Endothelial cell of umbilical vein (primary cell): ENCODE measurements around the gene SSB. TPM values are rescaled to one million over a fixed set of nuclear protein-coding genes. Genes with fewer than 3 reads are reported as not detected.

ENCODE experiments used
- BruUV-seq: library from RNA; stranded (reverse); fragments of 400-500 nt; replicated peaks from 2 replicates; lab custom pipeline; 2021; lab: Mats Ljungman, UMichigan
- CTCF ChIA-PET: fragments of 300-600, 350-600 bp; sonication (Branson Sonifier 250); formaldehyde crosslinking; loops from one replicate; lab custom pipeline; 2021; ENCODE audit warnings: antibody characterized with exemption, inconsistent platforms; lab: Charles Lee
- POLR2A ChIA-PET: fragments of 300-600, 350-600 bp; sonication (Branson Sonifier 250); formaldehyde crosslinking; loops from one replicate; lab custom pipeline; 2021; ENCODE audit warnings: antibody characterized with exemption, inconsistent platforms; lab: Charles Lee
- DNase-seq: peaks from one replicate; pipeline ENCODE4 v3.0.0-alpha.2; 2011; ENCODE audit warnings: low read depth, low spot score
- FAIRE-seq: peaks from 2 replicates; lab custom pipeline; 2011; peaks lifted over from hg19 to GRCh38; lab: Jason Lieb, UNC
- H2AFZ ChIP-seq: 2 replicates; pipeline ENCODE4 v1.6.0; 2012; ENCODE audit warnings: low read depth, low read length, control low read depth, inconsistent platforms
- H3K27ac ChIP-seq: 2 replicates; pipeline ENCODE4 v1.5.1; 2011; ENCODE audit warnings: low read depth, mild to moderate bottlenecking, control low read depth, low read length, moderate library complexity; ENCODE audit not compliant: insufficient read depth
- H3K27me3 ChIP-seq, 2 experiments: 2 replicates each; pipeline versions ENCODE4 v1.6.0 to v1.6.1; 2011; ENCODE audit warnings: low read length in 2 of 2, mixed read lengths in 1 of 2; ENCODE audit not compliant: control insufficient read depth in 2 of 2, insufficient read depth in 2 of 2
- H3K36me3 ChIP-seq, 2 experiments: 2 replicates in 1 of 2; 3 replicates in 1 of 2; pipeline ENCODE4 v1.5.1; 2011; ENCODE audit warnings: low read length in 2 of 2, mild to moderate bottlenecking in 1 of 2, moderate library complexity in 1 of 2; ENCODE audit not compliant: control insufficient read depth in 2 of 2, insufficient read depth in 2 of 2; ENCODE audit errors: extremely low read depth in 1 of 2
- H3K4me1 ChIP-seq: 3 replicates; pipeline ENCODE4 v1.5.1; 2011; ENCODE audit warnings: mild to moderate bottlenecking, low read length; ENCODE audit not compliant: control insufficient read depth, insufficient read depth; ENCODE audit errors: extremely low read depth
- H3K4me2 ChIP-seq: 2 replicates; pipeline ENCODE4 v1.6.1; 2011; ENCODE audit warnings: low read length, control low read depth, mixed read lengths; ENCODE audit not compliant: insufficient read depth
- H3K4me3 ChIP-seq, 3 experiments: fragments of 200-600 bp in 1 of 3; sonication (generic), shearing (Covaris generic) in 1 of 3; replicated peaks in 1 of 3; 2 replicates each; pipeline ENCODE4 v1.5.1; 2011 to 2016; ENCODE audit warnings: control low read depth in 3 of 3, low read length in 3 of 3, mild to moderate bottlenecking in 2 of 3, inconsistent platforms in 1 of 3, low read depth in 1 of 3, moderate library complexity in 1 of 3; ENCODE audit not compliant: insufficient read depth in 1 of 3
- H3K79me2 ChIP-seq: 2 replicates; pipeline ENCODE4 v1.6.0; 2012; ENCODE audit warnings: low read length, inconsistent platforms; ENCODE audit not compliant: control insufficient read depth, insufficient read depth
- H3K9ac ChIP-seq: replicated peaks from 2 replicates; pipeline ENCODE3; 2011; ENCODE audit warnings: low read length, control low read depth; ENCODE audit not compliant: insufficient read depth; ENCODE audit errors: extremely low read depth
- H3K9me1 ChIP-seq: replicated peaks from 3 replicates; pipeline ENCODE4 v1.6.0; 2011; ENCODE audit warnings: mild to moderate bottlenecking, low read length; ENCODE audit not compliant: control insufficient read depth, insufficient read depth; ENCODE audit errors: extremely low read depth
- H3K9me3 ChIP-seq: replicated peaks from 2 replicates; pipeline ENCODE4 v1.5.1; 2012; ENCODE audit warnings: low read length, inconsistent platforms; ENCODE audit not compliant: control insufficient read depth, insufficient read depth
- H4K20me1 ChIP-seq: replicated peaks from 2 replicates; pipeline ENCODE3; 2011; ENCODE audit warnings: mild to moderate bottlenecking, low read length; ENCODE audit not compliant: control insufficient read depth, insufficient read depth; ENCODE audit errors: extremely low read depth
- FOS ChIP-seq: IDR thresholded peaks from 2 replicates; pipeline ENCODE4 v1.6.1; 2011; ENCODE audit warnings: mild to moderate bottlenecking, low read length, moderate library complexity, borderline replicate concordance; ENCODE audit not compliant: insufficient read depth
- GATA2 ChIP-seq: IDR thresholded peaks from 2 replicates; pipeline ENCODE4 v1.7.0; 2011; ENCODE audit warnings: low read depth, mild to moderate bottlenecking, moderate library complexity, mixed read lengths, low read length; ENCODE audit not compliant: insufficient read length, insufficient read depth
- JUN ChIP-seq: IDR thresholded peaks from 2 replicates; pipeline ENCODE4 v1.6.1; 2011; ENCODE audit warnings: borderline replicate concordance, low read depth; ENCODE audit not compliant: insufficient read length, insufficient read depth
- MYC ChIP-seq: IDR thresholded peaks from one replicate; pipeline ENCODE4 v1.6.1; 2011; ENCODE audit warnings: mild to moderate bottlenecking, low read depth, low read length
- POLR2A ChIP-seq: IDR thresholded peaks from 2 replicates; pipeline ENCODE4 v1.6.1; 2012; ENCODE audit warnings: low read depth, mild to moderate bottlenecking, control low read depth, low read length
- POLR2AphosphoS5 ChIP-seq: IDR thresholded peaks from 2 replicates; pipeline ENCODE4 v1.6.1; 2012; ENCODE audit warnings: low read depth, mild to moderate bottlenecking, control low read depth, low read length, moderate library complexity; ENCODE audit not compliant: insufficient read depth
- dilution Hi-C: fragments of 300-500 bp; cut with MboI; formaldehyde crosslinking; loops from one replicate; pipeline ENCODE4 v1.15.0; 2019; ENCODE audit warnings: low sequenced_read_pairs; ENCODE audit not compliant: extremely low pct_ligation_motif_present
- intact Hi-C: fragments of 100-400 bp; cut with micrococcal nuclease; formaldehyde crosslinking; loops from one replicate; pipeline ENCODE4 v1.10.0; 2022
- polyA plus RNA-seq, 4 experiments: library from polyadenylated mRNA; depleted of rRNA in 3 of 4; stranded (reverse) in 3 of 4; unstranded in 1 of 4; fragments of >200 nt; gene quantifications; 2 replicates each; pipeline versions ENCODE4 v1.2.1 to v1.2.3, GENCODE V29; 2011 to 2012; ENCODE audit warnings: missing spikeins in 1 of 4
- total RNA-seq: library from RNA; stranded (reverse); gene quantifications from 2 replicates; pipeline ENCODE4 v1.2.3, GENCODE V29; 2021
- TF ChIP-seq, protein P1 (sequence below), 2 donors: IDR thresholded peaks; 1 replicate in 1 of 2; 2 replicates in 1 of 2; pipeline ENCODE4 v1.5.1; 2011; ENCODE audit warnings: low read length in 2 of 2, mild to moderate bottlenecking in 2 of 2, moderate library complexity in 2 of 2, control low read depth in 1 of 2, inconsistent platforms in 1 of 2, low read depth in 1 of 2; ENCODE audit not compliant: insufficient read depth in 1 of 2; ENCODE audit errors: extremely low read depth in 1 of 2

Gene SSB
- total and polyA plus RNA-seq, 2 donors (not counting 3 experiments of a cell fraction or from before 2014, with no cell fraction given), result 36.1 to 125 TPM

- ChIA-PET POLR2A (no interaction called here), CTCF (interaction anchor here (1.0 to 1.5 kb wide), 3 partner anchors 12 to 351 kb away, joined by 3 to 7 read pairs (median 4); partner anchors contain the start of gene METTL5)
- Histone ChIP-seq H3K4me3 (no peak overlapping the region), H3K9ac (no peak overlapping the region), H3K4me1 (peaks cover 8% of the 10 kb centered on the region), H3K36me3 (peaks cover 3 to 27% of the 10 kb centered on the region in 2 experiments), H4K20me1 (no peaks in the 10 kb centered on the region), H3K27me3 (no peaks in the 10 kb centered on the region), H3K27ac (no peak overlapping the region), H3K4me2 (no peak overlapping the region), H2AFZ (no peak overlapping the region), H3K79me2 (peaks cover 54% of the 10 kb centered on the region), H3K9me3 (no peaks in the 10 kb centered on the region), H3K9me1 (no peaks in the 10 kb centered on the region)
- intact Hi-C loops (no loop called here), dilution Hi-C loops (no loop called here)
- TF ChIP-seq, protein P1, sequence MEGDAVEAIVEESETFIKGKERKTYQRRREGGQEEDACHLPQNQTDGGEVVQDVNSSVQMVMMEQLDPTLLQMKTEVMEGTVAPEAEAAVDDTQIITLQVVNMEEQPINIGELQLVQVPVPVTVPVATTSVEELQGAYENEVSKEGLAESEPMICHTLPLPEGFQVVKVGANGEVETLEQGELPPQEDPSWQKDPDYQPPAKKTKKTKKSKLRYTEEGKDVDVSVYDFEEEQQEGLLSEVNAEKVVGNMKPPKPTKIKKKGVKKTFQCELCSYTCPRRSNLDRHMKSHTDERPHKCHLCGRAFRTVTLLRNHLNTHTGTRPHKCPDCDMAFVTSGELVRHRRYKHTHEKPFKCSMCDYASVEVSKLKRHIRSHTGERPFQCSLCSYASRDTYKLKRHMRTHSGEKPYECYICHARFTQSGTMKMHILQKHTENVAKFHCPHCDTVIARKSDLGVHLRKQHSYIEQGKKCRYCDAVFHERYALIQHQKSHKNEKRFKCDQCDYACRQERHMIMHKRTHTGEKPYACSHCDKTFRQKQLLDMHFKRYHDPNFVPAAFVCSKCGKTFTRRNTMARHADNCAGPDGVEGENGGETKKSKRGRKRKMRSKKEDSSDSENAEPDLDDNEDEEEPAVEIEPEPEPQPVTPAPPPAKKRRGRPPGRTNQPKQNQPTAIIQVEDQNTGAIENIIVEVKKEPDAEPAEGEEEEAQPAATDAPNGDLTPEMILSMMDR (IDR thresholded peaks at IDR 0.05; ENCODE audit: extremely low read depth in 1 of 2, insufficient read depth in 1 of 2, low read depth in 1 of 2, low read length in 2 of 2), result no peak
- TF ChIP-seq POLR2A (no peak), JUN (no peak), GATA2 (no peak), FOS (no peak), POLR2AphosphoS5 (no peak), MYC (no peak)
- no peak for DNase-seq
- no TSS peak for BruUV-seq
- FAIRE-seq, result no peak
Measured at GRCh38 chr2:169803480-169803879, 4.8 kb downstream of the SSB start.
